DMS153 treated with DMSO at 0.1 percent for 48 hours (cell line): ENCODE results near the gene TEX2.
"Not testable (repeated sequence)": the region's sequence is repeated elsewhere in the genome, so short reads cannot be mapped to it uniquely, and the experiment has no call there.

Experiments used
- DNase-seq: peaks from one replicate; lab custom pipeline; 2025; ENCODE audit not compliant: unreplicated experiment; lab: John Stamatoyannopoulos, UW

TEX2 gene

DNA sequence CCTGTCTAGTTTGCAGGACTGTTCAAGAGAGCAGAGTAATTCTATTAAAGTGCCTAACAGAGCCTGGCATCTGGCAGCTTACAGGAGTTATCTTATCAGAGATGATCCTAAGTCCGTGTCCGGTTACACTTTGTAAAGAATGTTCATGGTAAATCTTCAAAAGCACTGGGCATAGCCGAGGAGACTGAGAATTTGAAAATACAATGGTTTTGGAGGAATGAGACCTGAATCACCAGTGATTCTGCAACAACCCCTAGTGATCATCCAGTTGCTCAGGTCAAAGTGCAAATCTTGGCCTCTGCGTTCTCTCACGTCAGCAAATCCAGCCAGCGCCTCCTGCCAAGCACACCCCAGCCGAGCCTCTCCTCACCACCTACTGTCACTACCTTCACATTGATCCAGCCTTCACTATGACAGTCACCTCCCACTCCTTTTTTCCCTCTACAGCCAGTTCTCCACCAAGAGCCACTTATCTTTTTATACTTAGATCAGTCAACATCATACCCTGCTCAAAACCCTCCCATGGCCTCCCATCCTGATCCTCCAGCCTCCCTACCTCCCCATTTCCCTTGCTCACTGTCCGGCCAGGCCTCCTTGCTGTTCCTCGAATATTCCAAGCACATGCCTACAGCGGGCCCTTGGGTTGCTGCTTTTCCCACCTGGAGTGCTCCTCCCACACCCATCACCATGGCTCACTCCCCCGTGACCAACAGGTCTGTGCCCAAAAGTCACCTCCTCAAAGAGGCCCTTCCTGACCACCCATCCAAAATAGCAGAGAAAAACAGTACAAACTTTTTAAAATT is 75.8 kb downstream of the TEX2 start:
- no peak for DNase-seq

DNA sequence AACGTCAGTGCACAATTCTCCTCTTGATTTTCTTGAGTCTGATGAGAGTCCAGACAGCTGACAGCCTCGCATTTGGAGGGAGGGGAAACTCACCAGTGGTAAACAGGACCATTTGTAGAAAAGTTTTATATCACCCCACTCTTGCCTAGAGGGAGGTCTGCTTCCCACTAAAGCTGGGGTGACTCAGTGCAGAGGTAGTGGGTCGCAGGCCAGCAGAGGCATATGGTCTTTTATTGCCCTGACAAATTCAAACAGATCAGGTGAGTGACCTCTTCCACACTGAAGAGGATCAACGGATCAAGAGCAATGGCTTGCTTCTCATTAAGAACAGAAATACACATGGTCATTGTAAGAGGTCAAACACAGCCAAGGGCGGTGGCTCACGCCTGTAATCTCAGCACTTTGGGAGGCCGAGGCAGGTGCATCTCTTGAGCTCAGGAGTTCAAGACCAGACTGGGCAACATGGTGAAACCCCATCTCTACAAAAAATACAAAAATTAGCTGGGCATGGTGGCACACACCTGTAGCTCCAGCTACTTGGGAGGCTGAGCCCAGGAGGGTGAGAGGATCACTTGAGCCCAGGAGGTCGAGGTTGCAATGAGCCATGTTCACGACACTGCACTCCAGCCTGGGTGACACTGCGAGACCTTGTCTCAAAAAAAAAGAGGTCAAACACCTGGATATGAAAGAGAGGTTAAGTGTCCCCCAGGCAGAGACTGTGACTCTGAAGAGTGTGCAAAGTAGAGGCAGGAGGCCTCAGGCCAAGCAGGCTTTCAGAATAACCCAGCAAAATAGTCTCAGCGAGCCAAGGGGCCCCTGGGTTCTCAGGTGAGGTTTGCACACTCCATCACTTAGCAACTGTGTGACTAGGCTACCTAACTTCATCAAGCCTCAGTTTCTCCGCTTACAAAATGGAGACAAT is 76.6 kb downstream of the TEX2 start:
- no peak for DNase-seq

DNA sequence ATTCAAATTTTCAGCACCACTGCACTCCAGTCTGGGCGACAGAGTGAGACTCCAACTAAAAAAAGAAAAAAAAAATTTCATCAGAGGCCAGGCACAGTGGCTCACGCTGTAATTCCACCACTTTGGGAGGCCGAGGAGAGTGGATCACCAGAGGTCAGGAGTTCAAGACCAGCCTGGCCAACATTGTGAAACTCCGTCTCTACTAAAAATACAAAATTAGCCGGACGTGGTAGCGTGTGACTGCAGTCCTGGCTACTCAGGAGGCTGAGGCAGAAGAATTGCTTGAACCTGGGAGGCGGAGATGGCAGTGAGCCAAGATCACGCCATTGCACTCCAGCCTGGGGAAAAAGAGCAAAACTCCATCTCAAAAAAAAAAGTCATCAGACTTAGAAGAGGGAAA is 77.5 kb downstream of the TEX2 start:
- not testable (repeated sequence) for DNase-seq

DNA sequence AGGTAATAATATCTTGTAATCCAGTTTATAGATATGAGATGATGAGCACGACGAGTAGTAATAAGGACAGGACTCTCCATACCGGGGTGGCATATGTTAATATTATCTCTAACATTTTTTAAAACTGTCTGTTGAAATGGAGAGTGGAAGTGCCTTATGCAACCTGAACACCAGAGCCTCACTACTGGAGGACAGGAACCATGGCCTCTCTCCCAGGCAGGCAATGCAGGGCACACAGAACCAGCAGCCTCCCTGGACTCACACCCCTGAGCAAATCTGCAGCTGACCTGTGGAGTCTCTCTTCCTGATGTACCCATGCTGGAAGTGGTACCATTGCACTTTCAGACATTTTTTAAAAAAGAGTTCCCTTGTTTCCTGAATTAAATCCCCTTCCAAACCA is 78.0 kb downstream of the TEX2 start:
- DNase-seq, result no peak

DNA sequence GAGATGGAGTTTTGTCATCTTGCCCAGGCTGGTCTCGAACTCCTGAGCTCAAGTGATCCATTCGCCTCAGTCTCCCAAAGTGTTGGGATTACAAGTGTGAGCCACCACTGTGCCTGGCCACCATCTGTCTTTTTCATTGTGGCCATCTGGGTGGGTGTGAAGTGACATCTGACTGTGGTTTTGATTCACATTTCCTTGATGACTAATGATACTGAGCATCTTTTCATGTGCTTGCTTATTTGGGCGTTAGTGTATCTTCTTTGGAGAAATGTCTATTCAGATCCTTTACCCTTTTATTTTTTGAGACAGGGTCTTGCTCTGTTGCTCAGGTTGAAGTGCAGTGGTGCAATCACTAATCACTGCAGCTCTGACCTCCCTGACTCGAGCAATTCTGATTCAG is 79.2 kb downstream of the TEX2 start:
- no peak for DNase-seq

DNA sequence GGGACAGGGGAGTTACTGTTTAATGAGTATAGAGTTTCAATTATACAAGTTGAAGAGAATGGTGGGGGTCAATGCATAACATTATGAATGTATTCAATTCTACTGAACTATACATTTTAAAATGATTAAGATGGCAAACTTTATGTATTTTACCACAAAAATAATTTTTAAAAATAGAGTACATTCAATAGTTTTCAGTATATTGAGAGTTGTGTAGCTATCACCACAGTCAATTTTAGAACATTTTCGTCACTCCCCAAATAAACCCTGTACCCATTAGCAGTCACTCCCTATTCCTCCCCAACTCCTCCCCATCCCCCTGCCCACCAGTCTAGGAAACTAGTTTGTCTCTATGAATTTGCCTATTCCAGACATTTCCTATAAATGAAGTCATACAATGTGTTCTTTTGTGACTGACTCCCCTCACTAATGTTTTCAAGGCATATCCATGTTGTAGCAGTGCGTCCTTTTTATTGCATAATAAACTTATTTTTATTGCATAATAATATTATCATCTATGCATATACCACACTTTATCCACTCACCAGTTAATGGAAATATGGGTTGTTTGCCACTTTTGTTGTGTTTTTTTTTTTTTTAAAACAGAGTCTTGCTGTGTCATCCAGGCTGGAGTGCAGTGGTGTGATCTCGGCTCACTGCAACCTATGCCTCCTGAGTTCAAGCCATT is 80.6 kb downstream of the TEX2 start:
- no peak for DNase-seq

DNA sequence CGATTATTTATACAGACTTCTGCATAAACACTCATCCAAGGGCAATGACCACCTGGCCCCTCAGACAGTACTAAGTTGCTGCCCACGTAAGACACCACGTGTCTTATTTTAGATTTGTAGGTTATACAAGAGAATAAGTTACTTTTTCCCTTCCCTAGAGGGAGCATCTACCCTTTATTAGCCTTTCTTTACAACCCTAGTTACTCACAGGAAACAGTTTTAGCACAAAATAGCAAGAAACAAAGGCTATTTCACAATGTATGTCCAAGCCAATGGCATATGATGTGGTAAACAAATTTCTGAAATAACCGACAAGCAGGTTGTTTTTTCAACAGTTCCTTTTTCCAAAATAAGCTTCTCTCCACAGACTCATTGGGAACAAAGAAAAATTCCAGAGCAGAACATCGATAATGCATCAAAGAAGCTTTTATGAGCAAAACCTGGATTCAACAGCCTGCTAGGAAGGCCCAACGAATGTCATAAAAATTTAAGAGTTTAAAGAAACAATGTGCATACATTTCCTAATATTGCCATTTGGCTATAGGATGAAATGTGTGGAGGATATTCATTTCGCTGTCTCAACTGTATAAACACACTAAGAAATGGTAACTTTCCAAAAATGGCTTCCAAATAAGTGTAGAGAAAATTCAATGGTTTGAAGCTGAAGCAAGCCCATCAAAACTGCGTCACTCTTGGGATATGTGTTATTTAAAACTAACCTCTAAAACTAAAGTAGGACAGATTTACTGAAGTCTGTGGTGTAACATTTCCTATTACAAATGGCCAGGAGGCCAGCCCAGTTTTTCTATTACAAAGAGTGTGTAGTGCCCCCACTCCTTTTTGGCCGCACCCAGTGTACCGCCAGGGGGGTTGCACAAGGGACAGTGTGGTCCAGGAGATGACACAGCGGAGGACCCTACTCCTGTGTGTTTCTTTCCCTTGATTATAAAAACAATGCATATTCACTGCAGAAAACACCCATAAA is 82.7 kb downstream of the TEX2 start:
- DNase-seq, result no peak

DNA sequence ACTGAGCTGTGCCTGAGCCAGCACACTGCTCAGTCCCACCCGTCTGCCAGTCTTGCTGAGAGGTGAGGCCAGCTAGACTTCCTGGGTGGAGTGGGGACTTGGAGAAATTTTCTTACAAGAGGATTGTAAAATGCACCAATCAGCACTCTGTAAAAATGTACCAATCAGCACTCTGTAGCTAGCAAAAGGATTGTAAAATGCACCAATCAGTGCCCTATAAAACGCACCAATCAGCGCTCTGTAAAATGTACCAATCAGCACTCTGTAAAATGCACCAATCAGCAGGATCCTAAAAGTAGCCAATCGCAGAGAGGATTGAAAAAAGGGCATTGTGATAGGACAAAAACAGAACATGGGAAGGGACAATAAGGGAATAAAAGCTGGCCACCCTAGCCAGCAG is 84.0 kb downstream of the TEX2 start:
- DNase-seq, result not testable (repeated sequence)

DNA sequence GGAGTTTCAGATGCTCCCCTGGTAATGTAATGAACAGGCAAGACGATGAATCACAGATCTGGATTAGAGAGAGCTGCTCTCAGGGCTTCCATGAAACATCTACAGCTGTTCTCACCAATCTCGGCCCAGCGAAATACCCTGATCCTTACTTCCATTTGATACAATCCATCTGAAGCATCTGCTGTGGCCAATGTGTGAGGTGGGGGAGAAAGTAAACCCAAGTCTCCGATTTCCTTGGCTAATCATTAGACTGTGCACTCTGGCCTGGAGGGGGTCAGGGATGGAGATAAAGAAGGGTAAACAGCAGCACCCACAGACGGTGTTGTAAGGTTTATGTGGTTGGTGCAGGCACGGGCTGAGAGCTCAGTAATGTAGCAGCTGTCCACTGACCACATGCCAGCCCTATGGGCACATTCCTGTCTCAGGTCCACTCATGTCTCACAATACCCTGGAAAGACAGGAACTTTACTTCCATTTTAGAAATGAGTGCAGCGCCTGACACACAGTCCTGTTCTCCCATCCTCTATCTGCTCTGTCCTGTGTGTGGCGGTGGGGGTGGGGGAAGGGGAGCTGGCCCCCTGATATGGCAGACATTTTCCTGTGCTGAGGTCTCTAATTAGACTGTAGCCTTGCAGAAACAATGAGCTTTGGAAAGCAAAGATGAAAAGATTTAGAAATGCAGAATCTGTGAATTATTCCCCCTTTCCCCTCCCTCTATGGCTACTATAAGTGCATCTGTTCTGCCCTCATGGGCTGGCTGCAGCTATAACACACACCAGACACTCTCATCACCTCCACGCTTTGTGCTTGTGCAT is 84.8 kb downstream of the TEX2 start:
- no peak for DNase-seq

DNA sequence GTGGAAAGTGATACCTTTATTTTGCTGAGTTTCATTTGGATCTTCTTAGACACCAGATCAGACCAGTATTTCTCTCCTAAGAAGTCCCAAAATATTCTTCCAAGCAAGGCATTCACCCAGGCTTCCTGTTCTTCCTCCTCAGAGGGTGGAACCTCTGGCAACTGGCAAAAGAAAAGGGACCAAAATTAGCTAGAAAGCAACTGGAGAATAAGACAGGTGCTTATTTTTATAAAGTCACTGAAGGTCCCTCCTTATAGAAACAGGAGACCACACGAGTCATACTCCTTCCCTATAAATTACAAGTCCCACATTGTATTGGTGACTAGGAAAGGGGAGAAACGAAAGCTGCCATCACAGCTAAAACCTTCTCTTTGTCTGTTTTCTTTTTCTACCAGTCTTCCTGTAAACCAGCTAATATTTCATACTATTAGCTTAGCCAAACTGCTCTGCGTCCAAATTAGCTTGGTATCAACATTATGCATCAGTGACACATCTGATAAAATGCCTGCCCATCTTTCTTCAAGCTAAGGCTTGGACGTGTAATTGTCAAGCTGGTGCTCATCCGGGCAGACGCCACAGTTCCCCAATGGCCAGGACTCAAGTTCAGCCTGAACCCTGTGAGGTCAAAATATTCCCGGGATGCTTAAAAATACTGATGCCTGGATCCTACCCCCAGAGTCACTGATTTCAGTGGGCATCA is 85.6 kb downstream of the TEX2 start:
- DNase-seq, result no peak

DNA sequence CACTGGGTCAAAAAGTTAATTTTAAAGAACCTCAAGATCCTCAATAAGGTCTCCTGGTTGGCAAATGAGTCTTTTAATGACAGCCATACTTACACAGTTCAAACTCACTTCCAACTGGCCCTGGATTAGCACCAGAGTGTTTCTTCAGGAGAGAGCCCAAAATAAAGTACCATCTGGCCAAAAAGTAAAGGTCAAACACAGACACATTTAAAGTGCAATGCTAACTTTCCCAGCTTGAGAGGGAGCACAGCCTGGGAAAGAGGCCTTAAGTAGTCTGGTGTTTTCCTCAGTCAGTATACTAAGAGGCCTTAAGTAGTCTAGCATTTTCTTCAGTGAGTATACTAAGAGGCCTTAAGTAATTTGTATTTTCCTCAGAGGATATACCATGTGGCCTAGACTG is 86.5 kb downstream of the TEX2 start:
- DNase-seq, result no peak

DNA sequence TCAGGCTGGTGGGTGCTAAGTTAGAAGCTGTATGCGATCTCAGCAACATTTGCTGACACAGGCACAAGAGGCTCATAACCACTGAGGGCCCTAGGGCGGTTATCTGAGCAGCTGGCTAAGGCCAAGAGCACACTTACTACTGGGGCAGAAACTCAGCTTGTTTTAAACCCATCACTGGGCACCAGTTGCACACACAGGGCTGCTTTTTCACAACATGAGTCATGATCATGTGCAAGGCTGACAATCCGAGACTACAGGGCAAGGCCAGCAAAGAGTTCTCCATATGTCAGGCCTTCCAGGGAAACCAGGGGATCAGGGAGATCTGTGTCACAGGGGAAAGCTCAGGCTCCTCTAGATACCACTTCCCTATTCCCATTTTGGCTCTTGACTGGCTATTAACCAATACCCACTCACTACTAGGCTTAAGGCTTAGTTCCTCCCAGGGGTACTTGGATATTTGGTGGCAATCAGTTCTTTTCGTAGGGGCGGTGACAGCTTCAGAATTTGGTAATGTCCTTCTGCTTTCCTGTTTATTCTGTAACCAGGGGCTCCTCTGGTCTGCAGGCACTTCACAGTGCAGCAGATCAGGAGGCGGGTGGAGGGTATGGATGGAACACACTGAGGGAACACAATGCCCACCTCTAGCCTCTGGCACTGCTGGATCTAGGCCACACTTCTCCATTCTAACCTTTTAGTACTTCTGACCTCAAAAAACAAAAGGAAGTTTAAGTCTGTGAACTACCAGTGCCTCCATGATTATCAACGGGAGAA is 88.2 kb downstream of the TEX2 start:
- DNase-seq, result no peak

DNA sequence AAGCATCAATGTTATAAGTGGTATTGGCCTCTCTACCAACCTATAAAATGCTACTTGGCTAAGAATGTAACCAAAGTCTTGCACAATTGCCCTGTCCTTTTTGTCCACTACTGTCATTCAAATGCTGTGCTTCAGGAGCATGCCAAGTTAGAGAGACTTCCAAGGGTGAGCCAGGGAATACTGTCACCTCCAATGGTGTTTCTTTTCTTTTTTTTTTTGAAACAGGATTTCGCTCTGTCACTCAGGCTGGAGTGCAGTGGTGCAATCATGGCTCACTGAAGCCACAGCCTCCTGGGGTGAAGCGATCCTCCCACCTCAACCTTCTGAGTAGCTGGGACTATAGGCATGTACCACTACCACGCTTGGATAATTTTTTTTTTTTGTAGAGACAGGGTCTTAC is 89.4 kb downstream of the TEX2 start:
- no peak for DNase-seq

DNA sequence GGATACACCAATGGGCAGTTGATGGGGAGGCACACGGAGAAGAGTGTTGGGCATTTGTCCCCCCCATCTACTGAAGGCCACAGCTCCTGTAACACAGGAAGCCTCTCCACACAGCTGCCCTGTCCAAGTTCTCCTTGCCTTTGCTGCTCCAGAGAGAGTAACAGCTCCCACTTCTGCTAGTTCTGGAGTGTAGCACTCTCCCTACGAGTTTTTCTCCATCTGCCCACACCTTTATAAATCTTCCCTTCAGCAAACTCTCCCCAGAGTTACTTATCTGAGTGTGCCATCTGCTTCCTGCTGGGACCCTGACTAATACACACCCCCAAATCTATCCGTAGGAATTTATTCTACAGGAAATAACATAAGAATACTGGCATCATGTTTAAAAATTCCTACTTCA is 90.5 kb downstream of the TEX2 start:
- no peak for DNase-seq

DNA sequence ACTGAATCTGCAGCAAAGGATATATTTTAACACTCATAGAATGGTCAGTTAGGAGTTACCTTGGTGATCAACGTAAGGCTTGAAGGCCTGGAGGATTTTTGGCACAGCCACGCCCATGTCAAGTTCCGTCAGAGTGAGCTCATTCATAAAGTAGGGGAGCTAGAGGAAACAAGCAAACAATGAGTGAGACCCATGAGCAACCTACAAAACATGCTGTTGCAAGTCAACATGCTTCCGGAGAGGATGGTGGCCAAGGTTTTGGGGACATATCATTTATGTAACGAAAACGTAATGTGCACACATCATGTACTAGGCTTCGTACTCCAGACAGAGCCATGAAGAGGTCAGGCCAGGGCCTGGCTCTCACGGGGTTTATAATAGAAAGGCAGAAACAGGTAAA is 92.0 kb downstream of the TEX2 start:
- no peak for DNase-seq

DNA sequence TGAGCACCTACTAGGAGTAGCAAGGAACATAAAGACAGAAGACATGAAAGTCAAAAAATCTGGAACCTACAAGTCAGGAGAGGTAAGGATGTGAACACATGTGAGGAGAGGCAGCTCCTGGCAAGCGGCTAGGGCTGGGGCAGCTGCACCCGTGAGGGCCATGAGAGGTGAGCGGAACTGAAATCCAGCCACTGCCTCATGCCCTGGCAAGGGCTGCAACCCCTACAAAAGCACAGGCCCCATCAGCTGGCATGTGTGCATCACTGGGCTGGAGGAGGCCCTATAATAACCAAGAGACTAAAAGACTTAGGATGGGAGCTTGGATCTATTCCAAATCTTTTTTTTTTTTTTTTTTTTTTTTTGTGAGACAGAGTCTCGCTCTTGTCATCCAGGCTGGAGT is 92.8 kb downstream of the TEX2 start:
- DNase-seq, result no peak

DNA sequence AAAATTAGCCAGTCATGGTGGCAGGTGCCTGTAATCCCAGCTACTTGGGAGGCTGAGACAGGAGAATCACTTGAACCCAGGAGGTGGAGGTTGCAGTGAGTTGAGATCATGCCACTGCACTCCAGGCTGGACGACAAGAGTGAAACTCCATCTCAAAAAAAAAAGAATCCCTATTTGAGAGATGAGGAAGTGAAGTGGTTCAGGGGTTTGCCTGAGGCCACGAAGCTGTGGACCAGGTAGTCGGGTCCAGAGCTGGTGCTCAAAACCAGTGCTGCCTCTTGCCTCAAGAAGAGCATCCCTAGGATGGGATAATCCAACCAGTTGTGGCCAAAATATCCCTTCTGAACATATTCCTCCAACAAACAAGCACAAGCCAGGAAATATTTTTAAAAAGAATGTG is 95.4 kb downstream of the TEX2 start:
- not testable (repeated sequence) for DNase-seq

DNA sequence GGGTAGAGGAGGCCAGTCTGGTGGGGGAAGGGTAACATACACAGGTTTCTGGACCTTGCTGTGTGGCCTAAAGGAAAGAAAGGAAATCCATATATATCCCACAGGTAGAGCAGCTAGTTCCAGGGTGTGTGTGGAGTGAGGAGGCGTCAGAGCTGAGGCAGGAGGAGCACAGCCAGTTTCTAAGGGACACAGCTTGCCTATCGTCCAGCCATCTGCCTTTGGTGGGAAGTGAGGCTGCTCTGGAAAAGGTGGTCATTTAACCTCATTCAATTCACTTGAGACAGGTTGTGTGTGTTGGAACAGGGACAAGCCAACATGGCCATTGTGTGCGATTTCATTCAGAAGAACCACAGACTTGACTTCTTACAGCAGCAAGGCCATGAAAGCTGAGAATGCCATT is 96.2 kb downstream of the TEX2 start:
- DNase-seq, result no peak
